Measurements from ENCODE around the gene EDIL3. TPM values are rescaled to one million over a fixed set of nuclear protein-coding genes. Genes with fewer than 3 reads are reported as not detected.
A peak's percentile ranks its signal among the peaks of the same experiment; 100 is the strongest.

The EDIL3 gene
- total RNA-seq, 1 experiment from 2014 or later, result 191 TPM

GRCh38 chr5:83913593-83913992 lies 471.1 kb downstream of the EDIL3 start:
- no peak for DNase-seq (ENCODE audit: low read depth)

- no peak for DNase-seq (ENCODE audit: low read depth)
These were observed 473.2 kb downstream of the EDIL3 start for GRCh38 chr5:83911367-83911919.

GRCh38 chr5:83900306-83900705 lies 484.4 kb downstream of the EDIL3 start:
- no peak for DNase-seq (ENCODE audit: low read depth)

GRCh38 chr5:83899326-83899970 lies 485.2 kb downstream of the EDIL3 start:
- no peak for DNase-seq (ENCODE audit: low read depth)

GRCh38 chr5:83895860-83896259 lies 488.8 kb downstream of the EDIL3 start:
- DNase-seq (ENCODE audit: low read depth), result peak; percentile 11

- no peak for DNase-seq (ENCODE audit: low read depth)
These were observed 493.4 kb downstream of the EDIL3 start for GRCh38 chr5:83891261-83891660.

Data from Daoy (cell line).